WTC11 (cell line): Measurements from ENCODE around the gene LIG1. TPM values are rescaled to one million over a fixed set of nuclear protein-coding genes. Genes with fewer than 3 reads are reported as not detected.

Experiments
- ARID4B ChIP-seq: sonication (generic); formaldehyde crosslinking; IDR thresholded peaks from 2 replicates; pipeline ENCODE4 v1.8.0; 2023; ENCODE audit warnings: missing genetic modification reagents, mild to moderate bottlenecking, borderline replicate concordance
- CBFB ChIP-seq: sonication (generic); formaldehyde crosslinking; IDR thresholded peaks from 2 replicates; pipeline ENCODE4 v1.8.1; 2022; ENCODE audit warnings: mild to moderate bottlenecking, low read depth, missing genetic modification reagents
- E2F1 ChIP-seq: sonication (generic); formaldehyde crosslinking; IDR thresholded peaks from 2 replicates; pipeline ENCODE4 v1.8.0; 2022; ENCODE audit warnings: mild to moderate bottlenecking, missing genetic modification reagents
- E2F5 ChIP-seq: sonication (generic); formaldehyde crosslinking; IDR thresholded peaks from 2 replicates; pipeline ENCODE4 v1.8.1; 2022; ENCODE audit warnings: mild to moderate bottlenecking, moderate library complexity, missing genetic modification reagents
- EMX1 ChIP-seq: fragments of 250-450 bp; sonication (Bioruptor Pico); IDR thresholded peaks from 2 replicates; pipeline ENCODE4 v1.8.0; 2021; ENCODE audit warnings: mild to moderate bottlenecking
- JUN ChIP-seq: sonication (generic); formaldehyde crosslinking; IDR thresholded peaks from 2 replicates; pipeline ENCODE4 v1.8.0; 2023; ENCODE audit warnings: mild to moderate bottlenecking, missing genetic modification reagents
- MLX ChIP-seq: sonication (generic); formaldehyde crosslinking; IDR thresholded peaks from 2 replicates; pipeline ENCODE4 v1.8.1; 2023; ENCODE audit warnings: mild to moderate bottlenecking, missing genetic modification reagents, moderate library complexity
- MYBL2 ChIP-seq: sonication (generic); formaldehyde crosslinking; IDR thresholded peaks from 2 replicates; pipeline ENCODE4 v1.8.1; 2023; ENCODE audit warnings: mild to moderate bottlenecking, moderate library complexity, missing genetic modification reagents
- NR1H2 ChIP-seq: sonication (generic); formaldehyde crosslinking; IDR thresholded peaks from 2 replicates; pipeline ENCODE4 v1.9.0; 2021; ENCODE audit warnings: mild to moderate bottlenecking, moderate library complexity, missing genetic modification reagents
- NR2C2 ChIP-seq: sonication (generic); formaldehyde crosslinking; IDR thresholded peaks from 2 replicates; pipeline ENCODE4 v1.8.0; 2022; ENCODE audit warnings: mild to moderate bottlenecking, missing genetic modification reagents
- OVOL2 ChIP-seq: fragments of 250-450 bp; sonication (Bioruptor Pico); IDR thresholded peaks from 2 replicates; pipeline ENCODE4 v1.9.0; 2021; ENCODE audit warnings: mild to moderate bottlenecking, borderline replicate concordance
- TP53 ChIP-seq: sonication (generic); formaldehyde crosslinking; IDR thresholded peaks from 2 replicates; pipeline ENCODE4 v1.8.1; 2023; ENCODE audit warnings: mild to moderate bottlenecking, missing genetic modification reagents
- ZBTB21 ChIP-seq: sonication (generic); formaldehyde crosslinking; IDR thresholded peaks from 2 replicates; pipeline ENCODE4 v1.8.1; 2023; ENCODE audit warnings: mild to moderate bottlenecking, missing genetic modification reagents, borderline replicate concordance
- ZNF121 ChIP-seq: sonication (generic); formaldehyde crosslinking; IDR thresholded peaks from 2 replicates; pipeline ENCODE4 v1.8.0; 2023; ENCODE audit warnings: missing genetic modification reagents
- ZNF396 ChIP-seq: fragments of 250-450 bp; sonication (Bioruptor Pico); IDR thresholded peaks from 2 replicates; pipeline ENCODE4 v1.8.0; 2021; ENCODE audit warnings: mild to moderate bottlenecking, moderate library complexity, borderline replicate concordance
- ZNF423 ChIP-seq: fragments of 250-450 bp; sonication (Bioruptor Pico); IDR thresholded peaks from 2 replicates; pipeline ENCODE4 v2.1.2; 2022; ENCODE audit warnings: mild to moderate bottlenecking, moderate library complexity
- ZNF425 ChIP-seq: fragments of 250-450 bp; sonication (Bioruptor Pico); conservative IDR thresholded peaks from 2 replicates; pipeline ENCODE4 v1.9.0; 2021; ENCODE audit warnings: mild to moderate bottlenecking
- ZNF671 ChIP-seq: fragments of 250-450 bp; sonication (Bioruptor Pico); IDR thresholded peaks from 2 replicates; pipeline ENCODE4 v1.8.0; 2021; ENCODE audit warnings: mild to moderate bottlenecking
- total RNA-seq: library from RNA; stranded (reverse); gene quantifications from 3 replicates; pipeline ENCODE4 v1.2.3, GENCODE V29; 2021
- TF ChIP-seq, protein P1 (sequence below): sonication (generic); formaldehyde crosslinking; IDR thresholded peaks from 2 replicates; pipeline ENCODE4 v1.8.1; 2023; ENCODE audit warnings: mild to moderate bottlenecking, missing genetic modification reagents
- TF ChIP-seq, protein P2 (sequence below): sonication (generic); formaldehyde crosslinking; IDR thresholded peaks from 2 replicates; pipeline ENCODE4 v1.8.0; 2022; ENCODE audit warnings: mild to moderate bottlenecking, missing genetic modification reagents
- TF ChIP-seq, protein P3 (sequence below): fragments of 250-450 bp; sonication (Bioruptor Pico); IDR thresholded peaks from 2 replicates; pipeline ENCODE4 v1.9.0; 2021; ENCODE audit warnings: mild to moderate bottlenecking
- TF ChIP-seq, protein P4 (sequence below): sonication (generic); formaldehyde crosslinking; IDR thresholded peaks from 2 replicates; pipeline ENCODE4 v1.8.0; 2022; ENCODE audit warnings: mild to moderate bottlenecking, missing genetic modification reagents
- TF ChIP-seq, protein P5 (sequence below): sonication (generic); formaldehyde crosslinking; IDR thresholded peaks from 2 replicates; pipeline ENCODE4 v1.8.1; 2022; ENCODE audit warnings: mild to moderate bottlenecking, missing genetic modification reagents, moderate library complexity, borderline replicate concordance

The LIG1 gene
- total RNA-seq, 1 experiment from 2014 or later: 119 TPM

DNA sequence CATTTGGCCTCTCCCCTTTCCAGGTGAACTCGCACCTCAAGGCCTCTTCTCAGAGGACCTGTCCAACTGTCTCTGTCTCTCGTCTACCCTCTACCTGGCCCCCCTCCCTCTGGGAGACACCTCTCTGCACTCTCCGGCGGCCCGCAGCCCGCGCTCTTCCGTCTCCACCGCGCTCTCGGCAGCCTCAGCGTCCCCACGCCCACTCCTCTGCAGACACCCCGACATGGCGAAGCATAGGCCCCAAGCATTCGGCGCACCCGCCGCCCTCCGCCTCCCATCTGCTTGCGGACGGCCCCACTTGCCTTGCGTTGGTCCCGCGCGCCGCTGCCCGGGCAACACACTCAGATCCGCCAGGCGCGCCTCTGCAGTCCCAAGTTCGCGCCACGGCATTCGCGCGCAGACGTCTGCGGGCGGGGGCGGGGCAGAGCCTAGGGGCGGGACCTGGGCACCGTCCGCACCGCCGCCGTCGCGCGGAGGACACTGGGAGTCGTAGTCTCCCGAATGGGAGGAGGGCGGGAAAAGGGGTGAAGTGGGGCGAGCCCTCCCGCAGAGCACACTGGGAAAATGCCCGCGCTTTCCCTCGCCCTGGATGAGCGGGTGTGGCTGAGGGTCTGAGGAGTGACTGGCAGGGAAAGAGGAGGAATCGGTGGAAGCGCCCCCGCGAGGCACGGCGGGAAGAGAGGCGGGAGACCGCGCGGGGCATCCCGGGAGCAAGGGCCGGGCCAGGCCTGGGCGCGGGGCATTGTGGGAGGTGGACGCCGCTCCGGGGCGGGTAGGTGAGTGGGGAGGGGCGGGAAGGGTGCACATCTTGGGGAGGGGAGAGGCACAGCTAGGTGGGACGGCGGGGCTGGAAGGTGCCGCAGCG, at the start of gene LIG1, which contains the start of gene ZSWIM9 (continued):
- TF ChIP-seq, protein P1, sequence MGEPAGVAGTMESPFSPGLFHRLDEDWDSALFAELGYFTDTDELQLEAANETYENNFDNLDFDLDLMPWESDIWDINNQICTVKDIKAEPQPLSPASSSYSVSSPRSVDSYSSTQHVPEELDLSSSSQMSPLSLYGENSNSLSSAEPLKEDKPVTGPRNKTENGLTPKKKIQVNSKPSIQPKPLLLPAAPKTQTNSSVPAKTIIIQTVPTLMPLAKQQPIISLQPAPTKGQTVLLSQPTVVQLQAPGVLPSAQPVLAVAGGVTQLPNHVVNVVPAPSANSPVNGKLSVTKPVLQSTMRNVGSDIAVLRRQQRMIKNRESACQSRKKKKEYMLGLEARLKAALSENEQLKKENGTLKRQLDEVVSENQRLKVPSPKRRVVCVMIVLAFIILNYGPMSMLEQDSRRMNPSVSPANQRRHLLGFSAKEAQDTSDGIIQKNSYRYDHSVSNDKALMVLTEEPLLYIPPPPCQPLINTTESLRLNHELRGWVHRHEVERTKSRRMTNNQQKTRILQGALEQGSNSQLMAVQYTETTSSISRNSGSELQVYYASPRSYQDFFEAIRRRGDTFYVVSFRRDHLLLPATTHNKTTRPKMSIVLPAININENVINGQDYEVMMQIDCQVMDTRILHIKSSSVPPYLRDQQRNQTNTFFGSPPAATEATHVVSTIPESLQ (CRISPR knock-in tag): no peak
- TF ChIP-seq, protein P2, sequence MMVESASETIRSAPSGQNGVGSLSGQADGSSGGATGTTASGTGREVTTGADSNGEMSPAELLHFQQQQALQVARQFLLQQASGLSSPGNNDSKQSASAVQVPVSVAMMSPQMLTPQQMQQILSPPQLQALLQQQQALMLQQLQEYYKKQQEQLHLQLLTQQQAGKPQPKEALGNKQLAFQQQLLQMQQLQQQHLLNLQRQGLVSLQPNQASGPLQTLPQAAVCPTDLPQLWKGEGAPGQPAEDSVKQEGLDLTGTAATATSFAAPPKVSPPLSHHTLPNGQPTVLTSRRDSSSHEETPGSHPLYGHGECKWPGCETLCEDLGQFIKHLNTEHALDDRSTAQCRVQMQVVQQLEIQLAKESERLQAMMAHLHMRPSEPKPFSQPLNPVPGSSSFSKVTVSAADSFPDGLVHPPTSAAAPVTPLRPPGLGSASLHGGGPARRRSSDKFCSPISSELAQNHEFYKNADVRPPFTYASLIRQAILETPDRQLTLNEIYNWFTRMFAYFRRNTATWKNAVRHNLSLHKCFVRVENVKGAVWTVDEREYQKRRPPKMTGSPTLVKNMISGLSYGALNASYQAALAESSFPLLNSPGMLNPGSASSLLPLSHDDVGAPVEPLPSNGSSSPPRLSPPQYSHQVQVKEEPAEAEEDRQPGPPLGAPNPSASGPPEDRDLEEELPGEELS (CRISPR knock-in tag): peak; percentile 72
- TF ChIP-seq MLX (CRISPR knock-in tag): no peak
- TF ChIP-seq, protein P3, sequence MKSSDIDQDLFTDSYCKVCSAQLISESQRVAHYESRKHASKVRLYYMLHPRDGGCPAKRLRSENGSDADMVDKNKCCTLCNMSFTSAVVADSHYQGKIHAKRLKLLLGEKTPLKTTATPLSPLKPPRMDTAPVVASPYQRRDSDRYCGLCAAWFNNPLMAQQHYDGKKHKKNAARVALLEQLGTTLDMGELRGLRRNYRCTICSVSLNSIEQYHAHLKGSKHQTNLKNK (CRISPR knock-in tag): no peak
- TF ChIP-seq ZBTB21 (CRISPR knock-in tag): no peak
- no peak for TF ChIP-seq TP53 (CRISPR knock-in tag)
- TF ChIP-seq OVOL2 (CRISPR knock-in tag): no peak
- peak; percentile 92 for TF ChIP-seq ARID4B (CRISPR knock-in tag)
- TF ChIP-seq ZNF671 (CRISPR knock-in tag): no peak
- no peak for TF ChIP-seq ZNF121 (CRISPR knock-in tag)
- TF ChIP-seq ZNF396 (CRISPR knock-in tag): no peak
- TF ChIP-seq ZNF423 (CRISPR knock-in tag): no peak
- no peak for TF ChIP-seq CBFB
- no peak for TF ChIP-seq MYBL2 (CRISPR knock-in tag)
- peak; percentile 99 for TF ChIP-seq E2F5 (CRISPR knock-in tag)
- TF ChIP-seq JUN (CRISPR knock-in tag): 0 out of 2 replicates have a peak, but pooled peaks have one; percentile 49
- no peak for TF ChIP-seq NR2C2
- TF ChIP-seq, protein P4, sequence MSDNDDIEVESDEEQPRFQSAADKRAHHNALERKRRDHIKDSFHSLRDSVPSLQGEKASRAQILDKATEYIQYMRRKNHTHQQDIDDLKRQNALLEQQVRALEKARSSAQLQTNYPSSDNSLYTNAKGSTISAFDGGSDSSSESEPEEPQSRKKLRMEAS (CRISPR knock-in tag): 0 out of 2 replicates have a peak, but pooled peaks have one; percentile 22
- no peak for TF ChIP-seq NR1H2 (CRISPR knock-in tag)
- TF ChIP-seq, protein P5, sequence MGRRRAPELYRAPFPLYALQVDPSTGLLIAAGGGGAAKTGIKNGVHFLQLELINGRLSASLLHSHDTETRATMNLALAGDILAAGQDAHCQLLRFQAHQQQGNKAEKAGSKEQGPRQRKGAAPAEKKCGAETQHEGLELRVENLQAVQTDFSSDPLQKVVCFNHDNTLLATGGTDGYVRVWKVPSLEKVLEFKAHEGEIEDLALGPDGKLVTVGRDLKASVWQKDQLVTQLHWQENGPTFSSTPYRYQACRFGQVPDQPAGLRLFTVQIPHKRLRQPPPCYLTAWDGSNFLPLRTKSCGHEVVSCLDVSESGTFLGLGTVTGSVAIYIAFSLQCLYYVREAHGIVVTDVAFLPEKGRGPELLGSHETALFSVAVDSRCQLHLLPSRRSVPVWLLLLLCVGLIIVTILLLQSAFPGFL (CRISPR knock-in tag): peak; percentile 29; the same call in 1 of the 2 replicates
- TF ChIP-seq ZNF425 (CRISPR knock-in tag): no peak
- no peak for TF ChIP-seq E2F1 (CRISPR knock-in tag)
- no peak for TF ChIP-seq EMX1 (CRISPR knock-in tag)
